GDM1 (cell line): ENCODE data around the gene KIF22.
"Not testable (repeated sequence)": the region's sequence is repeated elsewhere in the genome, so short reads cannot be mapped to it uniquely, and the experiment has no call there.

Source experiments
- DNase-seq: peaks from one replicate; lab custom pipeline; 2025; lab: John Stamatoyannopoulos, UW

KIF22 gene

GRCh38 chr16:29766571-29766970, 24.0 kb upstream of the KIF22 start:
- no peak for DNase-seq

DNA sequence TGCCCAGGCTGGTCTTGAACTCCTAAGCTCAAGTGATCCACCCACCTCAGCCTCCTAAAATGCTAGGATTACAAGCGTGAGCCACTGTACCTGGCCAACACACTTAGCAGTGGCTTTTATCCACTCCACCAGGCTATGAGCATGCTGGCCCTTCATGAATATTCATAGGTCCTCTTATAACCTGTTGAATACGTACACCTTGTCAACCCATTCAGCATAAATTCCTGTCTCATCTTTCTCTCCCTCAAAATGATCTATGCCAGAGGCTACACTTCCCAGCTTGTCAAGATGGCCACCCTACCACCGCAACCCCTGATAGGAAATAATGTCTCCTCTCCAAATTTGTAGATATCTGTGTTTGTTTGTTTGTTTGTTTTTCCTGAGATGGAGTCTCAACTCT, 23.5 kb upstream of the KIF22 start:
- no peak for DNase-seq

GRCh38 chr16:29769507-29769906, 21.0 kb upstream of the KIF22 start:
- no peak for DNase-seq

DNA sequence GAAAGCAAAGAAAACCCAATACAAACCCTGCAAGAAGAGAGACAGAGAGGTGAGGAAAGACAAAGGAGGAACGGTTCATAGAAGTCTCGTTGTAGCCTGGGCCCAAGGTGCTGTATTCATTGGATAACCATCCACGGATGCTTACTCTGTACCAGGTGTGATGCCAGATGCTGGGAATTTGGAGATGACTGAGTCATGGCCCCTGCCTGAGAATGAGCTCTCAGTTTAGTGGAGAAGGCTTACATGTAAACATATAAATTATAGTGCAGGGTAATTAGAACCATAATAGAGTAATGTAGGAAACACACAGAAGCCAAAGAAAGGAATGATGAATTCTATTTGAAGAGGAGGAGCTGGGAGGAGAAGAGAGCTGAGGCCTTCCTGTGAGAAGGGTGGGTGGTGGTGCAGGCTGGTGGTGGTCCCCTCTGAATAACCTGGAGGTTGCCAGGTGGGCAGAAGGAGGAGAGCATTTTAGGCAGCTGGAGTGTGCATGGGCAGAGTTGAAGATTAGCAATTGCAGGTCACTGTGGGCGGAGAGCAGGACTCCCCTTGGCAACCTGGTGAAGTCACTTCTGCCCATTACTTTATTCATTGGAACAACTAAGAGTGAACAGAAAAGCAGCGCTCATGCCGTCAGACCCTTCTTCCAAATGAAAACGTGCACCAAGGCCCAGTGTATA, 20.2 kb upstream of the KIF22 start:
- DNase-seq = no peak

GRCh38 chr16:29772330-29772729, 18.2 kb upstream of the KIF22 start:
- not testable (repeated sequence) for DNase-seq

GRCh38 chr16:29774730-29775129, 15.8 kb upstream of the KIF22 start:
- DNase-seq = no peak

GRCh38 chr16:29775742-29776408, 14.7 kb upstream of the KIF22 start:
- no peak for DNase-seq

DNA sequence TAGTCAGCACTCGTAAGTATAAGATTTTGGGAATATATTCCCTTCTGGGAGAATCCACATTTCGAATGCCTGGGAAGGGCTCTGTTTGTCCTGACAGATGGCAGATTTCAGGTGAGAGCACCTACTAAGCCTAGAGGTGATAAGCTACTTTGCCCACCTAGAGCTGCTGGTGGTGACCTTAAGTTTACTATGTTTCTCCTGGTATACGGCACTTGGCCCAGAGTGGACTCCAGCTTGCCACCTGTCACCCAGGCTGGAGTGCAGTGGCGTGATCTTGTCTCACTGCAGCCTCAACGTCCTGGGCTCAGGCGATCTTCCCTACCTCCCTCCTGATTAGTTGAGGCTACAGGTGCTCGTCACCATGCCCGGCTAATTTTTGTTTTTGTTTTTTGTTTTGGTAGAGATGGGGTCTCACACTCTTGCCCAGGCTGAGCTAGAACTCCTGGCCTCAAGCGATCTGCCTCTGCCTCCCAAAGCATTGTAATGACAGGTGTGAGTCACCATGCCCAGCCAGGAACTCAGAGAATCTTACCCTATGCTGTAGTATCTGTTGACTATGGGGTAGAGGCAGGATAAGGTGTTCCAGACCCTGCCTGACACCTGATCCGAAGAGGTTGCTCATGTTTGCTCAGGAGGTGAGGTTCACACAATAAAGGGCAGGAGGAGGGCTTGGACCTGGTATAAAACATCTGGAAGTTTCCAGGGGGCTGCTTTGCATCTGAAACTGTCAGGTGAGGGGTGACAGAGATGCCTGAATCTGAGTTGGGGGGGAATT, 12.8 kb upstream of the KIF22 start, which contains the start of gene ZG16:
TSS of gene ZG16 (plus strand) at position 681 of the 775 bp plus-strand sequence. CDS start 1,011 bp downstream, outside the sequence.
- DNase-seq = no peak

- no peak for DNase-seq
Observed at GRCh38 chr16:29779474-29779873, 11.1 kb upstream of the KIF22 start.

- DNase-seq = not testable (repeated sequence)
Observed at GRCh38 chr16:29783094-29783953, 7.2 kb upstream of the KIF22 start.

- no peak for DNase-seq
Observed at GRCh38 chr16:29784157-29784556, 6.4 kb upstream of the KIF22 start.

- DNase-seq = no peak
Observed at GRCh38 chr16:29784901-29785500, 5.5 kb upstream of the KIF22 start.

DNA sequence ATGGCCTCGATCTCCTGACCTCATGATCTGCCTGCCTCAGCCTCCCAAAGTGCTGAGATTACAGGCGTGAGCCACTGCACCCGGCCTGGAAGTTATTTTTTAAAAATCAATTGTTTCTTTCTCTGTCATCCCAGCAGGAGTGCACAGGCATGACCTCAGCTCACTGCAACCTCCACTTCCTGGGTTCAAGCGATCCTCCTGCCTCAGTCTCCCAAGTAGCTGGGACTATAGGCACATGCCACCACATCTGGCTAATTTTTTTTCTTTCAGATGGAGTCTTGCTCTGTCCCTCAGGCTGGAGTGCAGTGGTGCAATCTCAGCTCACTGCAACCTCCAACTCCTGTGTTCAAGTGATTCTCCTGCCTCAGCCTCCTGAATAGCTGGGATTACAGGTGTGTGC, 3.4 kb upstream of the KIF22 start:
- not testable (repeated sequence) for DNase-seq

DNA sequence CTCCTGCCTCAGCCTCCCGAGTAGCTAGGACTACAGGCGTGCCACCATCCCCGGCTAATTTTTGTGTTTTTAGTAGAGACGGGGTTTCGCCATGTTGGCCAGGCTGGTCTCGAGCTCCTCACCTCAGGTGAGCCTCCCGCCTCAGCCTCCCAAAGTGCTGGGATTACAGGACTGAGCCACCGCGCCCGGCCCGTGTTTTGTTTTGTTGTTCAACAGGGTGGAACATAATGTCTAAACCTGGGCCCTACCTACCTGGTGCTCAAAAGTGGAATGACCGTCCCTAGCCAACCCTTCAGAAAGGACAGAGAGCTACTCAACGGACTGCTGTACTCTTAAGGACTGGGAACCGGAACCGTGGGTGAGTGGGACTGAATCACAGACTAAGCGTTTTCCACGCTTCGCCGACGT, 772 bp upstream of the KIF22 start:
- no peak for DNase-seq

DNA sequence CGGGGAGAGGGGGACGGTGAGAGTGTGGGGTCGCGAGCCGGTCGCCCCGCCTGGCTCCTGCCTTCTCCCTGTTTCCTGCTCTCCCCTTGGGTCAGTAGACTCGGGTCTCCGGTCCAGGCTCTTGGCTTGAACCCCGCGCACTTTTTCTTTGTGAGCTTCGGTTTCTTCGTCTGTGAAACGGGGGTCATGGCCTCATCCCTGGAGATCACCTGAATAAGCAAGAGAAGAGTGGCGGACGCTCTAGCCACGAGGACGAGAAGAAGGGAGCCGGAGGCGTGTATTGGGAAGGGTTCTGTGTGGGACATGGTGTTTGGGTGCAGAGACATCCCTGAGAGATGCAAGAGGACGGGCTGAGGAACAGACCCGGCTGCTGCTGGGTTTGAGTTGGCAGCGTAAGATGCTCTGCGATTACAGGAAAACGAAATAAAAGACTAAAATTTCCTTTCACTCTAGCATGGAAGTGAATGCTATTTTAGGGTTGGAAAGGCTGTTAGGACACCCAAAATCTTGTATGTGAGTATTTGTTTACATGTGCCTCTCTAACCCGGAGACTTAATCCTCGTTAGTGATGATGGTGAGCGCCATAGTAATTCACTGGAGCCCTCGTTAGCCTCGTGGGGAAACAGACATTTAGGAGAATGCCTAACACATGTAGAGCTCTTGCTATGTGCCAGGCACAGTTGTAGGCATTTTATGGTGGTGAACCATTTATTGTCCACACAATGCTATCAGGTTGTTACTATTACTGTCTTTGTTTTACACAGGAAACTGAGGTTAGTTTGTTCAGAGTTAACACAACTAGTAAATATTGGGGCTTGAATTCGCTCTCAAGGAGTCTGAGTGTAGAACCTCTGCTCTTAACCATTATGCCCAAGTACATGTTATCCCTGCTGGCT, 646 bp downstream of the KIF22 start:
- DNase-seq = no peak

GRCh38 chr16:29791845-29792807, 1.6 kb downstream of the KIF22 start:
- DNase-seq = no peak

GRCh38 chr16:29793153-29793552, 2.6 kb downstream of the KIF22 start:
- DNase-seq = not testable (repeated sequence)

GRCh38 chr16:29794231-29794710, 3.7 kb downstream of the KIF22 start:
- no peak for DNase-seq

- DNase-seq = no peak
Observed at GRCh38 chr16:29802416-29802935, 11.9 kb downstream of the KIF22 start.
